Smooth muscle cell (in vitro differentiated cells): ENCODE data around the gene BNIP2. TPM values are rescaled to one million over a fixed set of nuclear protein-coding genes. Genes with fewer than 3 reads are reported as not detected.

Experiments used
- DNase-seq: peaks from one replicate; lab custom pipeline; 2025; ENCODE audit not compliant: unreplicated experiment; lab: John Stamatoyannopoulos, UW
- H2AFZ ChIP-seq: fragments of 200-600 bp; sonication (generic); 2 replicates; pipeline ENCODE4 v1.6.0; 2016; ENCODE audit warnings: antibody characterized with exemption, low read depth, mild to moderate bottlenecking
- H3F3A ChIP-seq: fragments of 200-600 bp; sonication (generic); 2 replicates; pipeline ENCODE4 v1.6.0; 2017; ENCODE audit warnings: antibody characterized with exemption, low read depth
- H3K27ac ChIP-seq: fragments of 200-600 bp; sonication (generic); 2 replicates; pipeline ENCODE4 v1.5.1; 2016; ENCODE audit warnings: low read depth, mild to moderate bottlenecking
- H3K27me3 ChIP-seq: fragments of 200-600 bp; sonication (generic); 2 replicates; pipeline ENCODE4 v1.6.1; 2016; ENCODE audit warnings: low read depth, mild to moderate bottlenecking
- H3K36me3 ChIP-seq: fragments of 200-600 bp; sonication (generic); 2 replicates; pipeline ENCODE4 v1.5.1; 2016; ENCODE audit warnings: low read depth
- H3K4me1 ChIP-seq: fragments of 200-600 bp; sonication (generic); 2 replicates; pipeline ENCODE4 v1.5.1; 2016; ENCODE audit warnings: low read depth
- H3K4me2 ChIP-seq: fragments of 200-600 bp; sonication (generic); 2 replicates; pipeline ENCODE4 v1.6.0; 2016; ENCODE audit warnings: mild to moderate bottlenecking
- H3K4me3 ChIP-seq: fragments of 200-600 bp; sonication (generic); 2 replicates; pipeline ENCODE4 v1.5.1; 2016; ENCODE audit warnings: mild to moderate bottlenecking
- H3K79me2 ChIP-seq: fragments of 200-600 bp; sonication (generic); 2 replicates; pipeline ENCODE4 v1.6.0; 2016; ENCODE audit warnings: low read depth, mild to moderate bottlenecking
- H3K9ac ChIP-seq: fragments of 200-600 bp; sonication (generic); 2 replicates; pipeline ENCODE4 v1.6.0; 2016; ENCODE audit warnings: low read depth
- H3K9me3 ChIP-seq: fragments of 200-600 bp; sonication (generic); replicated peaks from 2 replicates; pipeline ENCODE4 v1.5.1; 2016; ENCODE audit warnings: low read depth
- H4K20me1 ChIP-seq: fragments of 200-600 bp; sonication (generic); 2 replicates; pipeline ENCODE4 v1.6.0; 2016; ENCODE audit warnings: low read depth
- CTCF ChIP-seq: fragments of 200-600 bp; sonication (generic); IDR thresholded peaks from 2 replicates; pipeline ENCODE4 v1.5.1; 2017; ENCODE audit warnings: borderline replicate concordance, mild to moderate bottlenecking, antibody characterized with exemption; ENCODE audit not compliant: insufficient read depth, poor library complexity, severe bottlenecking
- WGBS: methylation state at CpG from one replicate; pipeline ENCODE4 v1.1.7; 2016; ENCODE audit warnings: low lambda C conversion rate; 5-methylcytosine and 5-hydroxymethylcytosine counted together
- polyA plus RNA-seq: library from polyadenylated mRNA; unstranded; fragments of >200 nt; fragmentation: Nextera tagmentation; extraction: Ambion mirVana; gene quantifications from 2 replicates; pipeline ENCODE4 v1.2.1, GENCODE V29; 2016
- total RNA-seq: library from RNA; depleted of rRNA; stranded (reverse); fragments of >200 nt; gene quantifications from 2 replicates; pipeline ENCODE4 v1.2.3, GENCODE V29; 2014

Gene BNIP2
- total and polyA plus RNA-seq, 2 experiments from 2014 or later: 48.7 to 104 TPM

GRCh38 chr15:59703979-59704796, 15.1 kb upstream of the BNIP2 start:
- Histone ChIP-seq H2AFZ (no peak overlapping the region), H3F3A (no peaks in the 10 kb centered on the region), H3K27ac (no peak overlapping the region), H3K9me3 (no peaks in the 10 kb centered on the region), H3K9ac (no peak overlapping the region), H4K20me1 (no peaks in the 10 kb centered on the region), H3K4me3 (no peak overlapping the region), H3K27me3 (no peaks in the 10 kb centered on the region), H3K36me3 (no peaks in the 10 kb centered on the region), H3K79me2 (no peaks in the 10 kb centered on the region), H3K4me2 (no peak overlapping the region), H3K4me1 (no peaks in the 10 kb centered on the region)
- TF ChIP-seq CTCF: no peak
- 82% methylated on average over 6 of the region's 6 CpGs for WGBS
- DNase-seq: no peak

DNA sequence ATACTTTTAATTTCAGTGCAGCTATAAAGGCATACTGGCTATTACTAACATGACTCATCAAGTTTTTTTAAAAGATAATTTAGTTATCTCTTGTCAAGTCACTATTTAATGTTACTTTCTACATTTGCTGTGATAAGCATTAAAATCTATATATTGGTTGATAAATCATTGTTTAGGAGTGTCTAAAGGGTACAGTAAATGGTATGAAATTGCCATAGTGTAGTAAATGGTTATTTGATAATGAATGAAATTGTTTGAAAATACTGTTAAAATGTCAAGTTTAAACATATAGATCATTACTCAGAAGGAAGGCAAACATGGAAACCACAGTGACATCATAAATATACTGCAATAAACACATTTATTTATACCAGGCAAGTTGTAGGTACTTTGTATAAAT, 13.2 kb upstream of the BNIP2 start:
- Histone ChIP-seq H3K27me3 (no peaks in the 10 kb centered on the region), H3K9me3 (no peaks in the 10 kb centered on the region), H3F3A (no peaks in the 10 kb centered on the region), H3K4me1 (no peaks in the 10 kb centered on the region), H3K9ac (no peak overlapping the region), H4K20me1 (no peaks in the 10 kb centered on the region), H2AFZ (no peak overlapping the region), H3K4me3 (no peak overlapping the region), H3K4me2 (no peak overlapping the region), H3K36me3 (no peaks in the 10 kb centered on the region), H3K79me2 (no peaks in the 10 kb centered on the region), H3K27ac (no peak overlapping the region)
- no peak for DNase-seq
- TF ChIP-seq CTCF: no peak

DNA sequence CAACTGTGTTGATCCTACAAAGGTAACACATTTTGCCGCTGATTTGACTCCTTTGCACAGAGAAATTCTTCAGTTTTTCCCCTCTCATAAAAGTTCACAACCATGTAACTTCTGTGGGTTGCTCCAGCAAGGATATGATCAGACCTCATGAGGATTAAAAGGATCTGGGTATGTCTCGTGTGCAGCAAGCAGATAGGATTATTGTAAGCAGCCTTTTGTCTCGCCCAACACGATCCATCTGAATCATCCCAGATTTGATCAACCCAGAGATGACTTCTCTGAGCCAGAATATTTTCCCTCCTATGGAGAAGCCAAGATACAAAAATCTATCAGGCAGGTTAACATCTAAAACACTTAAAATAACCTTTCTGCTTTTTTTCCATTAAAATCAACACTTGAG, 12.8 kb upstream of the BNIP2 start:
- Histone ChIP-seq H3K9me3 (no peaks in the 10 kb centered on the region), H3K27ac (no peak overlapping the region)

More for the DNA sequence above, 12.8 kb upstream of the BNIP2 start:
- no peaks in the 10 kb centered on the region for H3K36me3 ChIP-seq
- H3F3A ChIP-seq: no peaks in the 10 kb centered on the region
- no peak for DNase-seq
- WGBS: 45% methylated on average over 4 of the region's 4 CpGs
- no peak overlapping the region for H3K9ac ChIP-seq
- H3K4me1 ChIP-seq: no peaks in the 10 kb centered on the region
- H3K79me2 ChIP-seq: no peaks in the 10 kb centered on the region
- no peak for TF ChIP-seq CTCF
- H3K4me2 ChIP-seq: no peak overlapping the region
- H3K4me3 ChIP-seq: no peak overlapping the region
- H3K27me3 ChIP-seq: no peaks in the 10 kb centered on the region
- no peak overlapping the region for H2AFZ ChIP-seq
- H4K20me1 ChIP-seq: no peaks in the 10 kb centered on the region
